H9 (cell line): ENCODE results near the gene LRMDA. TPM values are rescaled to one million over a fixed set of nuclear protein-coding genes. Genes with fewer than 3 reads are reported as not detected.

ENCODE experiments used
- DNase-seq: peaks from one replicate; pipeline ENCODE4 v3.0.0-alpha.2; 2017
- H2AFZ ChIP-seq: one replicate; pipeline ENCODE4 v1.6.1; 2013; ENCODE audit warnings: mild to moderate bottlenecking, low read length, control low read depth, moderate library complexity
- H2AK5ac ChIP-seq: 2 replicates; pipeline ENCODE4 v1.6.1; 2013; ENCODE audit warnings: low read length, control low read depth, mixed read lengths; ENCODE audit not compliant: insufficient read length
- H2BK120ac ChIP-seq: one replicate; pipeline ENCODE4 v1.6.1; 2013; ENCODE audit warnings: low read depth, mild to moderate bottlenecking, low read length, control low read depth, inconsistent platforms; ENCODE audit not compliant: poor library complexity, severe bottlenecking
- H2BK12ac ChIP-seq: 2 replicates; pipeline ENCODE4 v1.6.1; 2013; ENCODE audit warnings: low read length, control low read depth, mixed read lengths, low read depth; ENCODE audit not compliant: insufficient read length
- H2BK15ac ChIP-seq: 2 replicates; pipeline ENCODE4 v1.6.1; 2013; ENCODE audit warnings: low read depth, low read length, control low read depth
- H2BK20ac ChIP-seq: one replicate; pipeline ENCODE4 v1.6.1; 2013; ENCODE audit warnings: low read depth, mild to moderate bottlenecking, low read length, control low read depth, inconsistent platforms; ENCODE audit not compliant: poor library complexity, severe bottlenecking
- H2BK5ac ChIP-seq: 2 replicates; pipeline ENCODE4 v1.6.1; 2013; ENCODE audit warnings: low read length, control low read depth, mixed read lengths; ENCODE audit not compliant: insufficient read length
- H3K14ac ChIP-seq: 2 replicates; pipeline ENCODE4 v1.6.1; 2013; ENCODE audit warnings: low read length, control low read depth; ENCODE audit not compliant: insufficient read depth
- H3K18ac ChIP-seq: 2 replicates; pipeline ENCODE4 v1.6.1; 2013; ENCODE audit warnings: low read depth, mild to moderate bottlenecking, mixed read lengths, low read length, control low read depth; ENCODE audit not compliant: insufficient read length
- H3K23ac ChIP-seq: 2 replicates; pipeline ENCODE4 v1.6.1; 2013; ENCODE audit warnings: low read length, control low read depth, mixed read lengths, low read depth; ENCODE audit not compliant: insufficient read length
- H3K23me2 ChIP-seq: 2 replicates; pipeline ENCODE4 v1.6.1; 2013; ENCODE audit warnings: low read depth, mild to moderate bottlenecking, mixed read lengths, low read length, control low read depth; ENCODE audit not compliant: insufficient read length, poor library complexity, severe bottlenecking
- H3K27ac ChIP-seq: 2 replicates; pipeline ENCODE4 v1.5.1; 2013; ENCODE audit warnings: low read length, control low read depth, mixed read lengths, low read depth; ENCODE audit not compliant: insufficient read length
- H3K27me3 ChIP-seq: 2 replicates; pipeline ENCODE4 v1.6.1; 2013; ENCODE audit warnings: low read length, control low read depth, inconsistent platforms; ENCODE audit not compliant: insufficient read depth
- H3K4ac ChIP-seq: 2 replicates; pipeline ENCODE4 v1.6.1; 2013; ENCODE audit warnings: low read depth, mild to moderate bottlenecking, control low read depth, inconsistent platforms, low read length, moderate library complexity
- H3K4me1 ChIP-seq: 2 replicates; pipeline ENCODE4 v1.6.1; 2013; ENCODE audit warnings: low read length, control low read depth, inconsistent platforms; ENCODE audit not compliant: insufficient read depth
- H3K4me2 ChIP-seq: 2 replicates; pipeline ENCODE4 v1.6.1; 2013; ENCODE audit warnings: low read length, control low read depth, mixed read lengths; ENCODE audit not compliant: insufficient read length, insufficient read depth
- H3K56ac ChIP-seq: 2 replicates; pipeline ENCODE4 v1.6.1; 2013; ENCODE audit warnings: low read depth, mild to moderate bottlenecking, mixed read lengths, low read length, control low read depth; ENCODE audit not compliant: insufficient read length
- H3K79me1 ChIP-seq: 2 replicates; pipeline ENCODE4 v1.6.1; 2013; ENCODE audit warnings: low read depth, mild to moderate bottlenecking, moderate library complexity, low read length, control low read depth, inconsistent platforms; ENCODE audit not compliant: insufficient read depth, poor library complexity, severe bottlenecking
- H3K79me2 ChIP-seq: 2 replicates; pipeline ENCODE4 v1.6.1; 2013; ENCODE audit warnings: low read length, control low read depth, inconsistent platforms; ENCODE audit not compliant: insufficient read depth
- H3K9ac ChIP-seq: 2 replicates; pipeline ENCODE4 v1.6.1; 2013; ENCODE audit warnings: low read length, control low read depth, mixed read lengths; ENCODE audit not compliant: insufficient read length; ENCODE audit errors: extremely low read depth
- H3K9me3 ChIP-seq: one replicate; pipeline ENCODE4 v1.6.1; 2013; ENCODE audit warnings: low read depth, low read length, inconsistent platforms; ENCODE audit not compliant: control insufficient read depth
- H3T11ph ChIP-seq: one replicate; pipeline ENCODE4 v1.6.1; 2013; ENCODE audit warnings: mild to moderate bottlenecking, low read length, control low read depth, inconsistent platforms
- H4K20me1 ChIP-seq: one replicate; pipeline ENCODE4 v1.6.1; 2013; ENCODE audit not compliant: control insufficient read depth, insufficient read length, insufficient read depth
- H4K5ac ChIP-seq: 2 replicates; pipeline ENCODE4 v1.6.1; 2013; ENCODE audit warnings: low read depth, mild to moderate bottlenecking, mixed read lengths, low read length, control low read depth; ENCODE audit not compliant: insufficient read length
- H4K8ac ChIP-seq: replicated peaks from 2 replicates; pipeline ENCODE4 v1.6.1; 2013; ENCODE audit warnings: low read length, control low read depth, mixed read lengths, low read depth; ENCODE audit not compliant: insufficient read length
- H4K91ac ChIP-seq: 2 replicates; pipeline ENCODE4 v1.6.1; 2013; ENCODE audit warnings: low read depth, mild to moderate bottlenecking, moderate library complexity, mixed read lengths, low read length, control low read depth; ENCODE audit not compliant: insufficient read length
- H3K27ac Mint-ChIP-seq, 3 experiments: 2 replicates in 2 of 3; 3 replicates in 1 of 3; pipeline ENCODE4 v1.8.0; 2020 to 2021; ENCODE audit warnings: mixed read lengths in 3 of 3, mild to moderate bottlenecking in 1 of 3, moderate library complexity in 1 of 3
- H3K27me3 Mint-ChIP-seq: 2 replicates; pipeline ENCODE4 v1.8.0; 2021; ENCODE audit warnings: low read depth, mild to moderate bottlenecking, moderate library complexity, mixed read lengths
- H3K36me3 Mint-ChIP-seq, 3 experiments: 2 replicates in 2 of 3; 3 replicates in 1 of 3; pipeline ENCODE4 v1.8.0; 2020 to 2021; ENCODE audit warnings: low read depth in 3 of 3, mixed read lengths in 3 of 3; ENCODE audit not compliant: insufficient read depth in 1 of 3
- H3K4me1 Mint-ChIP-seq, 2 experiments: 2 replicates each; pipeline ENCODE4 v1.8.0; 2020; ENCODE audit warnings: mixed read lengths in 2 of 2
- H3K4me3 Mint-ChIP-seq, 2 experiments: 2 replicates in 1 of 2; 3 replicates in 1 of 2; pipeline ENCODE4 v1.8.0; 2020 to 2021; ENCODE audit warnings: mild to moderate bottlenecking in 2 of 2, mixed read lengths in 2 of 2, moderate library complexity in 1 of 2
- H3K9me3 Mint-ChIP-seq, 2 experiments: 2 replicates in 1 of 2; 3 replicates in 1 of 2; pipeline ENCODE4 v1.8.0; 2020; ENCODE audit warnings: mild to moderate bottlenecking in 2 of 2, mixed read lengths in 2 of 2, moderate library complexity in 1 of 2
- WGBS: extraction: QIAGEN DNeasy Blood & Tissue Kit; methylation state at CpG from one replicate; pipeline ENCODE4 v1.1.7; 2013; ENCODE audit warnings: missing lambda C conversion rate, low lambda C conversion rate, mixed read lengths; ENCODE audit not compliant: insufficient read length; ENCODE audit errors: extremely low coverage; 5-methylcytosine and 5-hydroxymethylcytosine counted together
- total RNA-seq: library from RNA; stranded (reverse); gene quantifications from 2 replicates; pipeline ENCODE4 v1.2.1, GENCODE V29; 2021
- TF ChIP-seq, protein P1 (sequence below): fragments of 200-600 bp; sonication (generic); conservative IDR thresholded peaks from 3 replicates; pipeline ENCODE4 v1.8.0; 2021; ENCODE audit warnings: antibody characterized with exemption, mild to moderate bottlenecking

LRMDA gene
- total RNA-seq, 1 experiment from 2014 or later: 1.8 TPM

DNA sequence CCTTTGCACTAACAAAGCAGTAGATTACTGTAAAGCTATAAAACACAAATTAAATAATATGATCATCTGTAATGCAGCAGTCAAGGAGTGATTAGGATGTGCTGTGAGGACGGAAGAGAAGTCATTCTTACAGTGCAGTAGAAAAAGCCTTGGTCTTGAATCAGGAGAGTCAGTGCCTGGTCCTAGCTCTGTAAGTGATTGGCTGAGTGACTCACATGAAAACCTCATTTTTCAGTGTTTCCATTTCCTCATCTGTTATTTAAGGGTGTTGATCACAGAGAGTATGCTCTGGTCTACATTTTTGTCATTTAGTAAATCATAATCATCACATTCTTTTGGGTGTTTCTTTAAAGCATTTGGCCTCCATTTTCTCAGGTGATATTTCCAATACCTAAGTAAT is 717.8 kb downstream of the LRMDA start:
- Mint-ChIP-seq H3K27me3 (peaks cover 8% of the 10 kb centered on the region), H3K4me3 (no peak overlapping the region), H3K36me3 (peaks cover 32 to 71% (median 34%) of the 10 kb centered on the region in 3 experiments), H3K9me3 (peaks cover 47 to 54% of the 10 kb centered on the region in 2 experiments), H3K27ac (peak overlapping the region; percentile 86 to 96 (median 93); a peak in 6 of 7 replicates), H3K4me1 (peaks cover 26 to 29% of the 10 kb centered on the region in 2 experiments)
- DNase-seq: no peak
- H2BK5ac ChIP-seq: no peak overlapping the region
- H2AK5ac ChIP-seq: no peak overlapping the region
- no peak overlapping the region for H2BK12ac ChIP-seq
- TF ChIP-seq, protein P1, sequence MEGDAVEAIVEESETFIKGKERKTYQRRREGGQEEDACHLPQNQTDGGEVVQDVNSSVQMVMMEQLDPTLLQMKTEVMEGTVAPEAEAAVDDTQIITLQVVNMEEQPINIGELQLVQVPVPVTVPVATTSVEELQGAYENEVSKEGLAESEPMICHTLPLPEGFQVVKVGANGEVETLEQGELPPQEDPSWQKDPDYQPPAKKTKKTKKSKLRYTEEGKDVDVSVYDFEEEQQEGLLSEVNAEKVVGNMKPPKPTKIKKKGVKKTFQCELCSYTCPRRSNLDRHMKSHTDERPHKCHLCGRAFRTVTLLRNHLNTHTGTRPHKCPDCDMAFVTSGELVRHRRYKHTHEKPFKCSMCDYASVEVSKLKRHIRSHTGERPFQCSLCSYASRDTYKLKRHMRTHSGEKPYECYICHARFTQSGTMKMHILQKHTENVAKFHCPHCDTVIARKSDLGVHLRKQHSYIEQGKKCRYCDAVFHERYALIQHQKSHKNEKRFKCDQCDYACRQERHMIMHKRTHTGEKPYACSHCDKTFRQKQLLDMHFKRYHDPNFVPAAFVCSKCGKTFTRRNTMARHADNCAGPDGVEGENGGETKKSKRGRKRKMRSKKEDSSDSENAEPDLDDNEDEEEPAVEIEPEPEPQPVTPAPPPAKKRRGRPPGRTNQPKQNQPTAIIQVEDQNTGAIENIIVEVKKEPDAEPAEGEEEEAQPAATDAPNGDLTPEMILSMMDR: no peak
- H3K4ac ChIP-seq: no peak overlapping the region
- no peak overlapping the region for H3K18ac ChIP-seq
- no CpG with 5 or more reads among the region's 1 CpG for WGBS
- H4K91ac ChIP-seq: no peak overlapping the region
- no peak overlapping the region for H4K8ac ChIP-seq
- peaks cover 8% of the 10 kb centered on the region; the same call in 1 of the 2 replicates for H3K4me1 ChIP-seq
- H3K14ac ChIP-seq: no peak overlapping the region
- peaks cover 7% of the 10 kb centered on the region for H3K9me3 ChIP-seq
- H2BK20ac ChIP-seq: no peak overlapping the region
- H3K23ac ChIP-seq: no peak overlapping the region
- H3K79me2 ChIP-seq: no peaks in the 10 kb centered on the region
- no peaks in the 10 kb centered on the region for H3K79me1 ChIP-seq
- no peak overlapping the region for H3K27ac ChIP-seq
- no peak overlapping the region for H3K9ac ChIP-seq
- H3K4me2 ChIP-seq: no peak overlapping the region
- H2BK120ac ChIP-seq: no peak overlapping the region
- no peaks in the 10 kb centered on the region for H3K23me2 ChIP-seq
- H2AFZ ChIP-seq: no peak overlapping the region
- no peaks in the 10 kb centered on the region for H4K20me1 ChIP-seq
- H4K5ac ChIP-seq: no peak overlapping the region
- no peaks in the 10 kb centered on the region for H3K27me3 ChIP-seq
- no peak overlapping the region for H3T11ph ChIP-seq
- H2BK15ac ChIP-seq: no peak overlapping the region
- no peak overlapping the region for H3K56ac ChIP-seq
